T-helper 1 cell treated with Interleukin-12 subunit alpha and Interleukin-12 subunit beta and Interleukin-4 antibody, amounts not matched to agents 30 μg/mL and 1 μg/mL, for 36 hours (primary cell): ENCODE results near the gene DAGLA.

Source experiments
- H3K27ac Mint-ChIP-seq: one replicate; pipeline ENCODE4 v1.8.0; 2021; ENCODE audit warnings: mild to moderate bottlenecking, mixed read lengths
- H3K27me3 Mint-ChIP-seq: one replicate; pipeline ENCODE4 v1.8.0; 2021; ENCODE audit warnings: low read depth, mixed read lengths
- H3K36me3 Mint-ChIP-seq: one replicate; pipeline ENCODE4 v1.8.0; 2021; ENCODE audit warnings: low read depth, mixed read lengths
- H3K4me1 Mint-ChIP-seq: one replicate; pipeline ENCODE4 v1.8.0; 2021; ENCODE audit warnings: low read depth, mixed read lengths
- H3K4me3 Mint-ChIP-seq: one replicate; pipeline ENCODE4 v1.8.0; 2021; ENCODE audit warnings: mild to moderate bottlenecking, moderate library complexity, mixed read lengths
- H3K9me3 Mint-ChIP-seq: one replicate; pipeline ENCODE4 v1.8.0; 2021; ENCODE audit warnings: mixed read lengths

Gene DAGLA

DNA sequence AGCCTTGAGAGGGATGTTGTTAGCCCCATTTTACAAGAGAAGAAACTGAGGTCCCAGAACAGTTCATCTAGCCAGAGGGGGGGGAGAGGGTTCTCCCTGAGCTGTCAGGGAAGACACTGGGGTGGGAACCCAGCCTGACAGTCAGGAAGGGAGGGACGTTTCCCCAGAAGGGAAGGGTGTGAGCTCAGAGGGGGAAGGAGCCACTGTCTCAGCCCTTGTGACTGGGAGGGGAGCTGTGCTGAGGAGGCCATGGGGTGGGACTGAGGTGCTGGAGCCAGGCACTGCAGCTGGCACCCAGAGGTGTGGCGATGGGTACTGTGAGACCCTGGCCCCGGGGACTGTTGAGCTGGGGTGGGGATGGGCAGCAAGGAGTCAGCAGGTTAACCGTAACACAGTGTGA is 35.7 kb downstream of the DAGLA start:
- Mint-ChIP-seq H3K9me3 (no peaks in the 10 kb centered on the region), H3K4me1 (no peaks in the 10 kb centered on the region), H3K36me3 (no peaks in the 10 kb centered on the region), H3K4me3 (no peak overlapping the region), H3K27me3 (no peaks in the 10 kb centered on the region), H3K27ac (no peak overlapping the region)

- no peaks in the 10 kb centered on the region for H3K36me3 Mint-ChIP-seq
- H3K9me3 Mint-ChIP-seq = no peaks in the 10 kb centered on the region
- no peaks in the 10 kb centered on the region for H3K4me1 Mint-ChIP-seq
- no peak overlapping the region for H3K27ac Mint-ChIP-seq
- H3K4me3 Mint-ChIP-seq = no peak overlapping the region
- H3K27me3 Mint-ChIP-seq = no peaks in the 10 kb centered on the region
Measured at GRCh38 chr11:61716478-61717285, 36.5 kb downstream of the DAGLA start.

GRCh38 chr11:61717286-61718033 is 37.3 kb downstream of the DAGLA start:
- no peak overlapping the region for H3K4me3 Mint-ChIP-seq
- H3K9me3 Mint-ChIP-seq = no peaks in the 10 kb centered on the region
- H3K4me1 Mint-ChIP-seq = no peaks in the 10 kb centered on the region
- no peak overlapping the region for H3K27ac Mint-ChIP-seq
- H3K36me3 Mint-ChIP-seq = no peaks in the 10 kb centered on the region
- H3K27me3 Mint-ChIP-seq = no peaks in the 10 kb centered on the region

- Mint-ChIP-seq H3K4me1 (no peaks in the 10 kb centered on the region), H3K4me3 (no peak overlapping the region), H3K27ac (no peak overlapping the region), H3K36me3 (no peaks in the 10 kb centered on the region), H3K27me3 (no peaks in the 10 kb centered on the region), H3K9me3 (no peaks in the 10 kb centered on the region)
Measured at GRCh38 chr11:61718046-61718531, 37.9 kb downstream of the DAGLA start.

- Mint-ChIP-seq H3K27me3 (no peaks in the 10 kb centered on the region), H3K27ac (no peak overlapping the region), H3K36me3 (no peaks in the 10 kb centered on the region), H3K4me3 (no peak overlapping the region), H3K9me3 (no peaks in the 10 kb centered on the region), H3K4me1 (no peaks in the 10 kb centered on the region)
Measured at GRCh38 chr11:61718621-61719302, 38.6 kb downstream of the DAGLA start.

GRCh38 chr11:61719978-61720377 is 39.8 kb downstream of the DAGLA start:
- Mint-ChIP-seq H3K27ac (no peak overlapping the region), H3K9me3 (no peaks in the 10 kb centered on the region), H3K4me3 (no peak overlapping the region), H3K36me3 (no peaks in the 10 kb centered on the region), H3K4me1 (no peaks in the 10 kb centered on the region), H3K27me3 (no peaks in the 10 kb centered on the region)

DNA sequence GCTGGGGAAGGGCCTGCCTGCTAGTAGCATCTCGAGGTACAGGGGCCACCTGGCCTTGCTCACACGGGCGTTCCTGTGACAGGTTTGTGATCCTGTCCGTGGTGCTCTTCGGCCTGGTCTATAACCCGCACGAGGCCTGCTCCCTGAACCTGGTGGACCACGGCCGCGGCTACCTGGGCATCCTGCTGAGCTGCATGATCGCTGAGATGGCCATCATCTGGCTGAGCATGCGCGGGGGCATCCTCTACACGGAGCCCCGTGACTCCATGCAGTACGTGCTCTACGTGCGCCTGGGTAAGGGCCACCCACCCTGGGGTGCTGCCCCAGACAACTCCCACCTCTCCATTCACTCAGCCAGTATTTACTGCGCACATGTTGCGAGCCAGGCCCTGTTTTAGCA is 40.4 kb downstream of the DAGLA start:
- Mint-ChIP-seq H3K9me3 (no peaks in the 10 kb centered on the region), H3K27ac (no peak overlapping the region), H3K4me3 (no peak overlapping the region), H3K36me3 (no peaks in the 10 kb centered on the region), H3K27me3 (no peaks in the 10 kb centered on the region), H3K4me1 (no peaks in the 10 kb centered on the region)

DNA sequence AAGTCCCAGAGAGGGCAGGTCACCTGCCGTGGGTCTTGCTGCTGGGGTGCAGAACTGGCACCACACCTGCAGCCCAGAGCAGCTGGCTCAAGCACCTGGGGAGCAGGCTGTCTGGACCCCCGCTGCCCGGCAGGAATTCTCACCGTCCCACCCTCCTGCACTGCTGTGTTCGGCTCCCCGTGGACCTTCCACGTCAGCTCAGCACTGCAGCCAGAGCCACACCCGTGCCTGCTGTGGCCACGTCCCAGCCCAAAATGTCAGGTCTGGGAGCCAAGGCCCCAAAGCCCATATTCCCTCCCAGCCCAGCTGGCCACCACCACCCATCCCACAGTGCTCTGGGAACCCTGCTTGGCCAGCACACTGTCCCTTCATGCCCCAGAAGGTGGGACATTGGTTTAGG is 44.2 kb downstream of the DAGLA start:
- H3K27me3 Mint-ChIP-seq = no peaks in the 10 kb centered on the region
- H3K4me3 Mint-ChIP-seq = no peak overlapping the region
- no peaks in the 10 kb centered on the region for H3K4me1 Mint-ChIP-seq
- no peak overlapping the region for H3K27ac Mint-ChIP-seq
- H3K36me3 Mint-ChIP-seq = no peaks in the 10 kb centered on the region
- no peaks in the 10 kb centered on the region for H3K9me3 Mint-ChIP-seq

DNA sequence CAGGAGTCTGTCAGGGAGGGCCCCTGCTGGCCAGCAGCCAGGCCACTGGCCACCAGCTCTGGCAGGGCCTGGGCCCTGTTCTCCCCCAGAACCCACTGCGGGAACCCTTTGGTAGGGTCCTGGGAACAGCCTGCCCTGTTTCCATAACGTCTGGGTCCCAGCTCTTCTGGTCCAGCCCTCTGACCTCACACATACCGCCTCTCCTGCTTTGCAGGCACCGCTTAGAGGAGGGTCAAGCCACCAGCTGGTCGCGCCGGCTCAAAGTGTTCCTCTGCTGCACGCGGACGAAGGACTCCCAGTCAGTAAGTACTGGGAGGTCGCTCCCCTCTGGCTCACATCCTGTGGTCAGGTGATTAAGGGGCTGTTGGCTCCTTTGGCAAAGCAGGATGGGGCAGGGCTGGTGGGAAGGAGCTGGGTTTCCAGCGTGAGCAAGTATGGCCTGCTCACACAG is 45.6 kb downstream of the DAGLA start:
- H3K9me3 Mint-ChIP-seq = no peaks in the 10 kb centered on the region
- H3K4me3 Mint-ChIP-seq = no peak overlapping the region
- H3K4me1 Mint-ChIP-seq = no peaks in the 10 kb centered on the region
- H3K36me3 Mint-ChIP-seq = no peaks in the 10 kb centered on the region
- no peaks in the 10 kb centered on the region for H3K27me3 Mint-ChIP-seq
- H3K27ac Mint-ChIP-seq = no peak overlapping the region

- no peaks in the 10 kb centered on the region for H3K36me3 Mint-ChIP-seq
- H3K4me3 Mint-ChIP-seq = no peak overlapping the region
- H3K27ac Mint-ChIP-seq = no peak overlapping the region
- no peaks in the 10 kb centered on the region for H3K4me1 Mint-ChIP-seq
- H3K27me3 Mint-ChIP-seq = no peaks in the 10 kb centered on the region
- no peaks in the 10 kb centered on the region for H3K9me3 Mint-ChIP-seq
Measured at GRCh38 chr11:61726775-61727174, 46.6 kb downstream of the DAGLA start.

DNA sequence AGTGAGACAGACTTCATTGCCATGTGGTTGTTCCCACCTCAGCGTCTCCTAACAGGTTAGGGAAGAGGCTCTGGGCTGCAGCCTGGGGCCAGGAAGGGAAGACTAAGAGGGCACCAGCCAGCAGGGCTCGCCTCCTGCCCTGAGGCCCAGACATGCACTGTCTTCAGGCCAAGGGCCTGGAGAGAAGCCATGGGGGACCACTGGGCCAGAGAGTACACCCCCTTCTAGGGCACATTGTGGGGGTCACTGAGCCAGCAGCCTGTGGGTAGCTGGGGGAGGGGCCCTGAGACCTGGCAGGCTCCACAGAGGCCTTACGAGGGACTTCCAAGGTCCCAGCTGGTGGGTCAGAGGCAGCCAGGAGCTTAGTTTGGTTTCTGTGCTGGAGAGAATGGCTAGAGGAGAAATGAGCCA is 47.2 kb downstream of the DAGLA start:
- Mint-ChIP-seq H3K27me3 (no peaks in the 10 kb centered on the region), H3K9me3 (no peaks in the 10 kb centered on the region), H3K4me1 (no peaks in the 10 kb centered on the region), H3K4me3 (no peak overlapping the region), H3K36me3 (no peaks in the 10 kb centered on the region), H3K27ac (no peak overlapping the region)

DNA sequence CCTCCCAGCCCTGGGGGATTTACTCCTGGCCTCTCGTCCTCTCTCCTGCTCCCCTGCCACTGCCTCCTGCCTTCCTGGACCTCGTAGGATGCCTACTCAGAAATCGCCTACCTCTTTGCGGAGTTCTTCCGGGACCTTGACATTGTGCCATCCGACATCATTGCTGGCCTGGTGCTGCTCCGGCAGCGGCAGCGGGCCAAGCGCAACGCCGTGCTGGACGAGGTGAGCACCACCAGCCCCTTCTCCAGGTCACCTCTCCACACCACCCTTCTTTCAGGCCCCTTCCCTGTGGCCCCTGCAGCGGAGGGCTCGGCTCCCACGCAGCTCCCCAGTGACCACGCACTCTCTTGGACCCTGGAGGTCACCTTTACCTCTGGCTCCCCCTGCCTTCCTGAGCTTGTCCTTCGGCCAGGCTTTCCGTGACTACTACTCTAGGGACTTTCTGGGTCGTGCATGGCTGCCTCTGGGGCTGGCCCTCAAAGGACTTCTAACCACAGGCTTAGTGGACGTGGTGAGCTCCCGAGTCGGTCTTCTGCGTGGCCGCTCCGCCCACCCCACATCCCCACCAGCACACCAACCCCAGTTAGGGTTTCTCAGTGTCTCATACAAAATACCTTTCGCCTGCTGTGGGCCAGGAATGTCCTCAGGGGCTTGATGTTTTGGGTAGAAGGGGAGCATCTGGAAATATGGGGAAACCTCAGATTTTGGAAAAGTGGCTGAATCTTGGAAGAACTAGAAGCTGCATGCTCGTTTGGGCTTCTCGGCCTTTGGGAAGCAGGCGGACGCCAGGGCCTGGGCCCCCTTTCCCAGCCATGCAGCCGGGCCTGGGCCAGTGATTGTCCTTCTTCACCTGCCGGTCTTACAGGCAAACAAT is 48.1 kb downstream of the DAGLA start:
- Mint-ChIP-seq H3K27ac (no peak overlapping the region), H3K4me1 (peaks cover under 1% of the 10 kb centered on the region), H3K4me3 (no peak overlapping the region), H3K27me3 (no peaks in the 10 kb centered on the region), H3K36me3 (no peaks in the 10 kb centered on the region), H3K9me3 (no peaks in the 10 kb centered on the region)

GRCh38 chr11:61728940-61729219 is 48.7 kb downstream of the DAGLA start:
- no peak overlapping the region for H3K27ac Mint-ChIP-seq
- no peaks in the 10 kb centered on the region for H3K9me3 Mint-ChIP-seq
- H3K36me3 Mint-ChIP-seq = no peaks in the 10 kb centered on the region

More at GRCh38 chr11:61728940-61729219, 48.7 kb downstream of the DAGLA start:
- no peaks in the 10 kb centered on the region for H3K27me3 Mint-ChIP-seq
- peaks cover 1% of the 10 kb centered on the region for H3K4me1 Mint-ChIP-seq
- H3K4me3 Mint-ChIP-seq = no peak overlapping the region
